Epithelial cell of proximal tubule (primary cell): ENCODE data around the gene SIRPB1. TPM values are rescaled to one million over a fixed set of nuclear protein-coding genes. Genes with fewer than 3 reads are reported as not detected.

Source experiments
- total RNA-seq: library from RNA; depleted of rRNA; stranded (reverse); fragments of >200 nt; gene quantifications from 2 replicates; pipeline ENCODE4 v1.2.3, GENCODE V29; 2015

Gene SIRPB1
- total RNA-seq, 1 donor from 2014 or later, result 0.46 TPM

Other genes with a start within 250 kb of the SIRPB1 start
- gene FKBP1A, start 227.0 kb downstream of the SIRPB1 start, total RNA-seq, result 129 and 188 TPM in 2 replicates
- gene NSFL1C, start 153.2 kb downstream of the SIRPB1 start, total RNA-seq, result 58.6 and 61.6 TPM in 2 replicates
- gene SIRPB2, start 128.6 kb downstream of the SIRPB1 start, total RNA-seq, result 0.29 TPM in 1 of 2 replicates, not detected in the other
- gene SIRPD, start 62.3 kb downstream of the SIRPB1 start, total RNA-seq, result 0.51 TPM in 1 of 2 replicates, not detected in the other
- gene SIRPG, start 37.8 kb upstream of the SIRPB1 start, total RNA-seq, result not detected in 2 replicates